H9 (cell line): ENCODE data around the gene IZUMO4. TPM values are rescaled to one million over a fixed set of nuclear protein-coding genes. Genes with fewer than 3 reads are reported as not detected.

Experiments
- DNase-seq: peaks from one replicate; pipeline ENCODE4 v3.0.0-alpha.2; 2017
- H2AFZ ChIP-seq: one replicate; pipeline ENCODE4 v1.6.1; 2013; ENCODE audit warnings: mild to moderate bottlenecking, low read length, control low read depth, moderate library complexity
- H2AK5ac ChIP-seq: 2 replicates; pipeline ENCODE4 v1.6.1; 2013; ENCODE audit warnings: low read length, control low read depth, mixed read lengths; ENCODE audit not compliant: insufficient read length
- H2BK120ac ChIP-seq: one replicate; pipeline ENCODE4 v1.6.1; 2013; ENCODE audit warnings: low read depth, mild to moderate bottlenecking, low read length, control low read depth, inconsistent platforms; ENCODE audit not compliant: poor library complexity, severe bottlenecking
- H2BK12ac ChIP-seq: 2 replicates; pipeline ENCODE4 v1.6.1; 2013; ENCODE audit warnings: low read length, control low read depth, mixed read lengths, low read depth; ENCODE audit not compliant: insufficient read length
- H2BK15ac ChIP-seq: 2 replicates; pipeline ENCODE4 v1.6.1; 2013; ENCODE audit warnings: low read depth, low read length, control low read depth
- H2BK20ac ChIP-seq: one replicate; pipeline ENCODE4 v1.6.1; 2013; ENCODE audit warnings: low read depth, mild to moderate bottlenecking, low read length, control low read depth, inconsistent platforms; ENCODE audit not compliant: poor library complexity, severe bottlenecking
- H2BK5ac ChIP-seq: 2 replicates; pipeline ENCODE4 v1.6.1; 2013; ENCODE audit warnings: low read length, control low read depth, mixed read lengths; ENCODE audit not compliant: insufficient read length
- H3K14ac ChIP-seq: 2 replicates; pipeline ENCODE4 v1.6.1; 2013; ENCODE audit warnings: low read length, control low read depth; ENCODE audit not compliant: insufficient read depth
- H3K18ac ChIP-seq: 2 replicates; pipeline ENCODE4 v1.6.1; 2013; ENCODE audit warnings: low read depth, mild to moderate bottlenecking, mixed read lengths, low read length, control low read depth; ENCODE audit not compliant: insufficient read length
- H3K23ac ChIP-seq: 2 replicates; pipeline ENCODE4 v1.6.1; 2013; ENCODE audit warnings: low read length, control low read depth, mixed read lengths, low read depth; ENCODE audit not compliant: insufficient read length
- H3K23me2 ChIP-seq: 2 replicates; pipeline ENCODE4 v1.6.1; 2013; ENCODE audit warnings: low read depth, mild to moderate bottlenecking, mixed read lengths, low read length, control low read depth; ENCODE audit not compliant: insufficient read length, poor library complexity, severe bottlenecking
- H3K27ac ChIP-seq: 2 replicates; pipeline ENCODE4 v1.5.1; 2013; ENCODE audit warnings: low read length, control low read depth, mixed read lengths, low read depth; ENCODE audit not compliant: insufficient read length
- H3K27me3 ChIP-seq: 2 replicates; pipeline ENCODE4 v1.6.1; 2013; ENCODE audit warnings: low read length, control low read depth, inconsistent platforms; ENCODE audit not compliant: insufficient read depth
- H3K4ac ChIP-seq: 2 replicates; pipeline ENCODE4 v1.6.1; 2013; ENCODE audit warnings: low read depth, mild to moderate bottlenecking, control low read depth, inconsistent platforms, low read length, moderate library complexity
- H3K4me1 ChIP-seq: 2 replicates; pipeline ENCODE4 v1.6.1; 2013; ENCODE audit warnings: low read length, control low read depth, inconsistent platforms; ENCODE audit not compliant: insufficient read depth
- H3K4me2 ChIP-seq: 2 replicates; pipeline ENCODE4 v1.6.1; 2013; ENCODE audit warnings: low read length, control low read depth, mixed read lengths; ENCODE audit not compliant: insufficient read length, insufficient read depth
- H3K56ac ChIP-seq: 2 replicates; pipeline ENCODE4 v1.6.1; 2013; ENCODE audit warnings: low read depth, mild to moderate bottlenecking, mixed read lengths, low read length, control low read depth; ENCODE audit not compliant: insufficient read length
- H3K79me1 ChIP-seq: 2 replicates; pipeline ENCODE4 v1.6.1; 2013; ENCODE audit warnings: low read depth, mild to moderate bottlenecking, moderate library complexity, low read length, control low read depth, inconsistent platforms; ENCODE audit not compliant: insufficient read depth, poor library complexity, severe bottlenecking
- H3K79me2 ChIP-seq: 2 replicates; pipeline ENCODE4 v1.6.1; 2013; ENCODE audit warnings: low read length, control low read depth, inconsistent platforms; ENCODE audit not compliant: insufficient read depth
- H3K9ac ChIP-seq: 2 replicates; pipeline ENCODE4 v1.6.1; 2013; ENCODE audit warnings: low read length, control low read depth, mixed read lengths; ENCODE audit not compliant: insufficient read length; ENCODE audit errors: extremely low read depth
- H3K9me3 ChIP-seq: one replicate; pipeline ENCODE4 v1.6.1; 2013; ENCODE audit warnings: low read depth, low read length, inconsistent platforms; ENCODE audit not compliant: control insufficient read depth
- H3T11ph ChIP-seq: one replicate; pipeline ENCODE4 v1.6.1; 2013; ENCODE audit warnings: mild to moderate bottlenecking, low read length, control low read depth, inconsistent platforms
- H4K20me1 ChIP-seq: one replicate; pipeline ENCODE4 v1.6.1; 2013; ENCODE audit not compliant: control insufficient read depth, insufficient read length, insufficient read depth
- H4K5ac ChIP-seq: 2 replicates; pipeline ENCODE4 v1.6.1; 2013; ENCODE audit warnings: low read depth, mild to moderate bottlenecking, mixed read lengths, low read length, control low read depth; ENCODE audit not compliant: insufficient read length
- H4K8ac ChIP-seq: replicated peaks from 2 replicates; pipeline ENCODE4 v1.6.1; 2013; ENCODE audit warnings: low read length, control low read depth, mixed read lengths, low read depth; ENCODE audit not compliant: insufficient read length
- H4K91ac ChIP-seq: 2 replicates; pipeline ENCODE4 v1.6.1; 2013; ENCODE audit warnings: low read depth, mild to moderate bottlenecking, moderate library complexity, mixed read lengths, low read length, control low read depth; ENCODE audit not compliant: insufficient read length
- H3K27ac Mint-ChIP-seq, 3 experiments: 2 replicates in 2 of 3; 3 replicates in 1 of 3; pipeline ENCODE4 v1.8.0; 2020 to 2021; ENCODE audit warnings: mixed read lengths in 3 of 3, mild to moderate bottlenecking in 1 of 3, moderate library complexity in 1 of 3
- H3K27me3 Mint-ChIP-seq: 2 replicates; pipeline ENCODE4 v1.8.0; 2021; ENCODE audit warnings: low read depth, mild to moderate bottlenecking, moderate library complexity, mixed read lengths
- H3K36me3 Mint-ChIP-seq, 3 experiments: 2 replicates in 2 of 3; 3 replicates in 1 of 3; pipeline ENCODE4 v1.8.0; 2020 to 2021; ENCODE audit warnings: low read depth in 3 of 3, mixed read lengths in 3 of 3; ENCODE audit not compliant: insufficient read depth in 1 of 3
- H3K4me1 Mint-ChIP-seq, 2 experiments: 2 replicates each; pipeline ENCODE4 v1.8.0; 2020; ENCODE audit warnings: mixed read lengths in 2 of 2
- H3K4me3 Mint-ChIP-seq, 2 experiments: 2 replicates in 1 of 2; 3 replicates in 1 of 2; pipeline ENCODE4 v1.8.0; 2020 to 2021; ENCODE audit warnings: mild to moderate bottlenecking in 2 of 2, mixed read lengths in 2 of 2, moderate library complexity in 1 of 2
- H3K9me3 Mint-ChIP-seq, 2 experiments: 2 replicates in 1 of 2; 3 replicates in 1 of 2; pipeline ENCODE4 v1.8.0; 2020; ENCODE audit warnings: mild to moderate bottlenecking in 2 of 2, mixed read lengths in 2 of 2, moderate library complexity in 1 of 2
- WGBS: extraction: QIAGEN DNeasy Blood & Tissue Kit; methylation state at CpG from one replicate; pipeline ENCODE4 v1.1.7; 2013; ENCODE audit warnings: missing lambda C conversion rate, low lambda C conversion rate, mixed read lengths; ENCODE audit not compliant: insufficient read length; ENCODE audit errors: extremely low coverage; 5-methylcytosine and 5-hydroxymethylcytosine counted together
- long read RNA-seq: library from polyadenylated mRNA; unstranded; transcript quantifications from one replicate; pipeline ENCODE4 v2.0.0, GENCODE V29; 2020
- total RNA-seq: library from RNA; stranded (reverse); gene quantifications from 2 replicates; pipeline ENCODE4 v1.2.1, GENCODE V29; 2021
- TF ChIP-seq, protein P1 (sequence below): fragments of 200-600 bp; sonication (generic); conservative IDR thresholded peaks from 3 replicates; pipeline ENCODE4 v1.8.0; 2021; ENCODE audit warnings: antibody characterized with exemption, mild to moderate bottlenecking

IZUMO4 gene, protein sequence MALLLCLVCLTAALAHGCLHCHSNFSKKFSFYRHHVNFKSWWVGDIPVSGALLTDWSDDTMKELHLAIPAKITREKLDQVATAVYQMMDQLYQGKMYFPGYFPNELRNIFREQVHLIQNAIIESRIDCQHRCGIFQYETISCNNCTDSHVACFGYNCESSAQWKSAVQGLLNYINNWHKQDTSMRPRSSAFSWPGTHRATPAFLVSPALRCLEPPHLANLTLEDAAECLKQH
- total RNA-seq = 2.1 and 3.0 TPM in 2 replicates
- long read RNA-seq = 0 reads

DNA sequence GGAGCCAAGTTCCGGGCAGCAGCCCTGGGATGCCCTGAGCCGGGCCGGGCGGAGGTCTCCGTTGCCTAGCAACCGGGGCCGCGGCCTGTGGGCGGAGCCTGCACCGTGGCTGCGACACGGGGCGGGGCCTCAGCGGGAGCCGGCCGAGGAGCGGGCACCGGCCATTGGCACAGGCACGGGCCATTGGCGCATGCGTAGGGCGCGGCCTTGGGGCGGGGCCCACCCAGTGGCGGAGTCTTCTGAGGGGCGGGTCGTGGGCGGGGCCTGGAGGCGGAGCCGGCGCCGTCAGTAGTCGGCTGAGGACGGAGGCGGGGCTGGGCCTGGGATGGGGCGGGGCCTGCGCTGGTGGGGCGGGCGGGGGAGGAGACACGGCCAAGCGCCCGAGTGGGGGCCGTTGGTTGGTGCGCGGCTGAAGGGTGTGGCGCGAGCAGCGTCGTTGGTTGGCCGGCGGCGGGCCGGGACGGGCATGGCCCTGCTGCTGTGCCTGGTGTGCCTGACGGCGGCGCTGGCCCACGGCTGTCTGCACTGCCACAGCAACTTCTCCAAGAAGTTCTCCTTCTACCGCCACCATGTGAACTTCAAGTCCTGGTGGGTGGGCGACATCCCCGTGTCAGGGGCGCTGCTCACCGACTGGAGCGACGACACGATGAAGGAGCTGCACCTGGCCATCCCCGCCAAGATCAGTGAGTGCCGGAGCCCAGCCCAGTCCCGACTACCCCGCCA lies at the start of gene IZUMO4:
IZUMO4 (plus strand) TSS at position 436 of the 723 bp plus-strand sequence; CDS start at position 467, 31 bp downstream.
- peak within 1 kb of the TSS; percentile 79 to 91 for H3K4me3 Mint-ChIP-seq
- Histone ChIP-seq H2BK12ac (no peak within 1 kb of the TSS), H2AFZ (no peak within 1 kb of the TSS), H3K27me3 (no peaks in the 10 kb centered on the region), H3K9ac (no peak within 1 kb of the TSS), H2BK5ac (no peak within 1 kb of the TSS), H2AK5ac (no peak within 1 kb of the TSS), H3K79me2 (no peaks in the 10 kb centered on the region), H4K20me1 (no peaks in the 10 kb centered on the region), H4K5ac (no peak within 1 kb of the TSS), H3K4me1 (no peaks in the 10 kb centered on the region), H3K9me3 (no peaks in the 10 kb centered on the region), H2BK20ac (no peak within 1 kb of the TSS), H3K4me2 (peak within 1 kb of the TSS; percentile 72), H3K18ac (peak within 1 kb of the TSS; percentile 50), H2BK120ac (no peak within 1 kb of the TSS), H3K14ac (no peak within 1 kb of the TSS), H3K27ac (no peak within 1 kb of the TSS), H4K91ac (no peak within 1 kb of the TSS), H3K79me1 (no peaks in the 10 kb centered on the region), H3K23me2 (no peaks in the 10 kb centered on the region), H4K8ac (no peak within 1 kb of the TSS), H3T11ph (no peak within 1 kb of the TSS), H3K4ac (no peak within 1 kb of the TSS), H3K23ac (no peak within 1 kb of the TSS), H2BK15ac (no peak within 1 kb of the TSS), H3K56ac (no peak within 1 kb of the TSS)
- WGBS = no CpG with 5 or more reads among the region's 70 CpGs
- TF ChIP-seq, protein P1, sequence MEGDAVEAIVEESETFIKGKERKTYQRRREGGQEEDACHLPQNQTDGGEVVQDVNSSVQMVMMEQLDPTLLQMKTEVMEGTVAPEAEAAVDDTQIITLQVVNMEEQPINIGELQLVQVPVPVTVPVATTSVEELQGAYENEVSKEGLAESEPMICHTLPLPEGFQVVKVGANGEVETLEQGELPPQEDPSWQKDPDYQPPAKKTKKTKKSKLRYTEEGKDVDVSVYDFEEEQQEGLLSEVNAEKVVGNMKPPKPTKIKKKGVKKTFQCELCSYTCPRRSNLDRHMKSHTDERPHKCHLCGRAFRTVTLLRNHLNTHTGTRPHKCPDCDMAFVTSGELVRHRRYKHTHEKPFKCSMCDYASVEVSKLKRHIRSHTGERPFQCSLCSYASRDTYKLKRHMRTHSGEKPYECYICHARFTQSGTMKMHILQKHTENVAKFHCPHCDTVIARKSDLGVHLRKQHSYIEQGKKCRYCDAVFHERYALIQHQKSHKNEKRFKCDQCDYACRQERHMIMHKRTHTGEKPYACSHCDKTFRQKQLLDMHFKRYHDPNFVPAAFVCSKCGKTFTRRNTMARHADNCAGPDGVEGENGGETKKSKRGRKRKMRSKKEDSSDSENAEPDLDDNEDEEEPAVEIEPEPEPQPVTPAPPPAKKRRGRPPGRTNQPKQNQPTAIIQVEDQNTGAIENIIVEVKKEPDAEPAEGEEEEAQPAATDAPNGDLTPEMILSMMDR = peak; percentile 49
- H3K36me3 Mint-ChIP-seq = peaks cover 0 to 19% (median 17%) of the 10 kb centered on the region in 3 experiments; a peak in 5 of 7 replicates
- peak; percentile 98 for DNase-seq
- no peaks in the 10 kb centered on the region for H3K9me3 Mint-ChIP-seq
- H3K4me1 Mint-ChIP-seq = peaks cover 7 to 8% of the 10 kb centered on the region in 2 experiments; a peak in 3 of 4 replicates
- no peaks in the 10 kb centered on the region for H3K27me3 Mint-ChIP-seq
- peak within 1 kb of the TSS in 2 of 3 experiments; percentile 92 to 97; a peak in 4 of 7 replicates for H3K27ac Mint-ChIP-seq
